ENCODE data around the gene KIF5C.

DNA sequence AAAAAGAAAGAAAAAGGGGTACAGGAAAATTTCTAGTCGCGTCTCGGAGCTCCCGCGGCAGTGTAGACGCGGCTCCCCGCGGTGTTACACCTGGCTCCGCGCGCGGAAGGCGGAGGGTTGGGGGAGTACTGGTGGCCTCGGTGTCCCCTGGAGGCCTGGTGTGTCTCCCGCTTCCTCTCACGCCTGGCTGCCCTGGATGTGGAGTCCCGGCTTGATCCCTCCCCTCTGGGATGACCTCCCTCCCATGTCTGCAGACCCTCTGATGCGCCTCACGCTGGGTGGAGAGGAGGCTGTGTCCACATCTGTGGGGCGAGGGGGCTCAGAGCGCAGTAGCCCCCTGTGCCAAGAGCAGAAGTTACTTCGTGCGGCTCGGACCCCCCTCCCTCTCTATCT, 1.2 kb downstream of the KIF5C start:
- TF ChIP-seq, protein P1, sequence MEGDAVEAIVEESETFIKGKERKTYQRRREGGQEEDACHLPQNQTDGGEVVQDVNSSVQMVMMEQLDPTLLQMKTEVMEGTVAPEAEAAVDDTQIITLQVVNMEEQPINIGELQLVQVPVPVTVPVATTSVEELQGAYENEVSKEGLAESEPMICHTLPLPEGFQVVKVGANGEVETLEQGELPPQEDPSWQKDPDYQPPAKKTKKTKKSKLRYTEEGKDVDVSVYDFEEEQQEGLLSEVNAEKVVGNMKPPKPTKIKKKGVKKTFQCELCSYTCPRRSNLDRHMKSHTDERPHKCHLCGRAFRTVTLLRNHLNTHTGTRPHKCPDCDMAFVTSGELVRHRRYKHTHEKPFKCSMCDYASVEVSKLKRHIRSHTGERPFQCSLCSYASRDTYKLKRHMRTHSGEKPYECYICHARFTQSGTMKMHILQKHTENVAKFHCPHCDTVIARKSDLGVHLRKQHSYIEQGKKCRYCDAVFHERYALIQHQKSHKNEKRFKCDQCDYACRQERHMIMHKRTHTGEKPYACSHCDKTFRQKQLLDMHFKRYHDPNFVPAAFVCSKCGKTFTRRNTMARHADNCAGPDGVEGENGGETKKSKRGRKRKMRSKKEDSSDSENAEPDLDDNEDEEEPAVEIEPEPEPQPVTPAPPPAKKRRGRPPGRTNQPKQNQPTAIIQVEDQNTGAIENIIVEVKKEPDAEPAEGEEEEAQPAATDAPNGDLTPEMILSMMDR (IDR thresholded peaks at IDR 0.05; ENCODE audit: insufficient read depth, low read depth, low read length) = no peak
- peak; percentile 74 for TF ChIP-seq EZH2 (IDR thresholded peaks at IDR 0.05; ENCODE audit: insufficient read depth, low read length)

All from astrocyte (in vitro differentiated cells and primary cell).